Measurements from ENCODE around the gene ATP2B2. TPM values are rescaled to one million over a fixed set of nuclear protein-coding genes. Genes with fewer than 3 reads are reported as not detected.

Gene ATP2B2
- total RNA-seq, 4 donors from 2014 or later, result not detected

DNA sequence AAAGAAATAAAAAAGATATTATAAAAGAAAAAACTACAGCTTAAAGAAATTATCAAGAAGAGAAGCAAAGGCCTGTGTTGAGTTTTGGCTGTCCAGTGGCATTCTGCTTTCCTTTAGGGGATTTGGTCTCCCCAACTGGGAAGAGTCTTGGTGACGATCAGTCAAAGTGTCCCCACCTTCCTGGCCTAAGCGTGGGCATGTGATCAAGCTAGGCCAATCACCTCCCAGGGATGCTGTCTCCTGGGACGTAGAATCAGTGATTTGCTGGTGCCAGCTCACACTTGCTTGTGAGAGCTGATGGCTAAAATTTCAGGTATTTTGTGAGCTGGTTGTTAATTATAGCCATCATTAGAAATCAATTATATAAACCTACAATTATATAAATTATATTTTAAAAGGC lies 69.5 kb downstream of the ATP2B2 start:
- H3K4me3 ChIP-seq, result no peak overlapping the region
- no peak for TF ChIP-seq CTCF (IDR thresholded peaks at IDR 0.05)
- no peak for TF ChIP-seq EP300 (IDR thresholded peaks at IDR 0.05; ENCODE audit: low read depth)
- TF ChIP-seq POLR2A (IDR thresholded peaks at IDR 0.05), result no peak
- no peak for TF ChIP-seq POLR2AphosphoS5 (IDR thresholded peaks at IDR 0.05)
- 84 to 94% methylated on average over 2 to 3 of the region's 3 CpGs for WGBS, 2 donors (ENCODE audit: low coverage in 1 of 2)
- DNase-seq, result no peak
- intact Hi-C loops (cut with DNase I; ENCODE audit: low total_unique reads) (no loop called here), in situ Hi-C loops (cut with MboI; ENCODE audit: low pct_ligation_motif_present in 1 of 4, low pct_unique_long_range_greater_than_20kb in 1 of 4, low sequenced_read_pairs in 3 of 4) (no loop called here)
- no peaks in the 10 kb centered on the region for H3K27me3 ChIP-seq
- no peaks in the 10 kb centered on the region for H3K9me3 ChIP-seq
- H3K4me1 ChIP-seq, result no peaks in the 10 kb centered on the region
- H3K36me3 ChIP-seq, result no peaks in the 10 kb centered on the region
- no peak overlapping the region for H3K27ac ChIP-seq

GRCh38 chr3:10434938-10435336 lies 70.4 kb downstream of the ATP2B2 start:
- Histone ChIP-seq H3K4me1 (no peaks in the 10 kb centered on the region), H3K27me3 (no peaks in the 10 kb centered on the region), H3K4me3 (no peak overlapping the region), H3K36me3 (no peaks in the 10 kb centered on the region), H3K27ac (no peak overlapping the region), H3K9me3 (no peaks in the 10 kb centered on the region)
- 83% methylated on average over 9 of the region's 9 CpGs; no CpG with 5 or more reads in 1 of the 2 donors for WGBS, 2 donors (ENCODE audit: low coverage in 1 of 2)
- in situ Hi-C loops (cut with MboI; ENCODE audit: low pct_ligation_motif_present in 1 of 4, low pct_unique_long_range_greater_than_20kb in 1 of 4, low sequenced_read_pairs in 3 of 4), result no loop called here
- DNase-seq, result no peak
- no peak for TF ChIP-seq EP300 (IDR thresholded peaks at IDR 0.05; ENCODE audit: low read depth)
- TF ChIP-seq POLR2A (IDR thresholded peaks at IDR 0.05), result no peak
- no peak for TF ChIP-seq POLR2AphosphoS5 (IDR thresholded peaks at IDR 0.05)
- no peak for TF ChIP-seq CTCF (IDR thresholded peaks at IDR 0.05)
- intact Hi-C loops (cut with DNase I; ENCODE audit: low total_unique reads), result no loop called here

DNA sequence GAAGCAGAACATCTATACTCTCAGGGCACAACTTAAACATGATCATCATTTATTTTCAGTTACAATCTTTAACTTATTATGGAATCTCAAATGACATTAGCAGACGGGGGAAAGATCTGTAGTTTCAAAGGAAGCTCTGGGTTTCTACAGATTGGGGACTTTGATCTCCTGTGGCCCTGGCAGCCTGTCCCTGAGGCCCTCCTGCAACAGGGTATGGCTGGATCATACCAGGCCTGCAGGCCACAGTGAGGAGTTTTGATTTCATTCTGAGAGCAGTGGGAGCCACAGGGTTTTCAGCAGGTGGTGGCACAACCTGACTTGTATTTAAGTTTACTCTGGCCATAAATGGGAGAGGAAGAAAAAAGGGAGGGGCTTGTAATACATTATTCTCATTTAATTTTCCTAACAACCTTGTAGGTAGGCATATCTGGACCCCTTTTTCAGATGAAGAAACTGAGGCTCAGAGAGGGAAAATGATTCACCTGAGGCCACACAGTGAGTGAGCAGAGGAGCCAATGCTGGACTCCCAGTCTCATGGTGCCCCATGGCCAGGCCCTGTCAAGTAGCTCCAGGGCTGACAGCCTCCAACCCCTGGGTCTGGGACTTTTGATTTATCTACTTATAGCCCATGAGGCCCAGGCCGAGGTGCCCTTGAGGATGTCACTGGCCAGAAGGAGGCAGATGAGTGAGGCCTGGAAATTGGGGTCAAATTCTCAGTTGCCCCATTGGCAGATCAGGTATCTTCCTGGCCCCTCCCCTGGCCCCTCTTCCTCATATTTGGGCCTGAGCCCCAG lies 71.0 kb downstream of the ATP2B2 start:
- in situ Hi-C loops (cut with MboI; ENCODE audit: low pct_ligation_motif_present in 1 of 4, low pct_unique_long_range_greater_than_20kb in 1 of 4, low sequenced_read_pairs in 3 of 4) (no loop called here), intact Hi-C loops (cut with DNase I; ENCODE audit: low total_unique reads) (no loop called here)
- TF ChIP-seq POLR2AphosphoS5 (IDR thresholded peaks at IDR 0.05) (no peak), POLR2A (IDR thresholded peaks at IDR 0.05) (no peak), CTCF (IDR thresholded peaks at IDR 0.05) (no peak), EP300 (IDR thresholded peaks at IDR 0.05; ENCODE audit: low read depth) (no peak)
- WGBS, 2 donors (ENCODE audit: low coverage in 1 of 2), result 59 to 71% methylated on average over 1 to 2 of the region's 2 CpGs
- no peaks in the 10 kb centered on the region for H3K27me3 ChIP-seq
- H3K9me3 ChIP-seq, result no peaks in the 10 kb centered on the region
- H3K27ac ChIP-seq, result no peak overlapping the region
- DNase-seq, result no peak
- no peaks in the 10 kb centered on the region for H3K36me3 ChIP-seq
- no peaks in the 10 kb centered on the region for H3K4me1 ChIP-seq
- H3K4me3 ChIP-seq, result no peak overlapping the region

DNA sequence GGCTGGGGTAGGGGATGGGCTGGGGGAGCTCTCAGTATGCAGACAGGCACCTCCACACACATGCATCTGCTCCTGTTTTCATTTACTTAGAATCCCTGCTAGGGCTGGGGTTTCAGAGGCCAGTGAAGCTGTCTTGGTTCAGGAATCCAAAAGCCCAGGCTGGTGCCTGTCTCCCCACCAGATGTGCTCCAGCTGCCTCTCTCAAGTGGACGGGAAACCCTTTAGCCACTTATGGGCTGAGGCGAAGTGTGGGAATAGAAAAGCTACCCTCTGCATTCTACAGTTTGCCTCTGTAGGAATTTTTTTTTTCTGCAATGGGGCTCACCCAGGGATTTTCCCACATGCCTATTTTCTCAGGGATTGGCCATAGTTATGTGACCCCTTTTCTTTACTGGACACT lies 72.5 kb downstream of the ATP2B2 start:
- TF ChIP-seq CTCF (IDR thresholded peaks at IDR 0.05), result no peak
- no peak for TF ChIP-seq POLR2A (IDR thresholded peaks at IDR 0.05)
- no peak for TF ChIP-seq EP300 (IDR thresholded peaks at IDR 0.05; ENCODE audit: low read depth)
- TF ChIP-seq POLR2AphosphoS5 (IDR thresholded peaks at IDR 0.05), result no peak
- no peak for DNase-seq
- H3K27ac ChIP-seq, result no peak overlapping the region
- H3K4me1 ChIP-seq, result no peaks in the 10 kb centered on the region
- in situ Hi-C loops (cut with MboI; ENCODE audit: low pct_ligation_motif_present in 1 of 4, low pct_unique_long_range_greater_than_20kb in 1 of 4, low sequenced_read_pairs in 3 of 4), result no loop called here
- no peaks in the 10 kb centered on the region for H3K36me3 ChIP-seq
- H3K27me3 ChIP-seq, result no peaks in the 10 kb centered on the region
- no peaks in the 10 kb centered on the region for H3K9me3 ChIP-seq
- intact Hi-C loops (cut with DNase I; ENCODE audit: low total_unique reads), result no loop called here
- H3K4me3 ChIP-seq, result no peak overlapping the region
- 65 to 90% methylated on average over 2 of the region's 2 CpGs for WGBS, 2 donors (ENCODE audit: low coverage in 1 of 2)

Data from transverse colon (tissue), 4 donors.